Liver (tissue), 9 donors: ENCODE data around the gene SYS1. TPM values are rescaled to one million over a fixed set of nuclear protein-coding genes. Genes with fewer than 3 reads are reported as not detected.

Experiments used
- DNase-seq: peaks from one replicate; pipeline ENCODE4 v3.0.0-alpha.2; 2017; ENCODE audit warnings: low spot score
- H3K27ac ChIP-seq, 2 donors: one replicate each; pipeline ENCODE4 v1.7.0; 2013; ENCODE audit warnings: inconsistent platforms in 2 of 2, low read length in 2 of 2, control low read depth in 1 of 2, low read depth in 1 of 2, mild to moderate bottlenecking in 1 of 2
- H3K27me3 ChIP-seq, 4 donors: one replicate each; pipeline versions ENCODE4 v1.6.1 to v1.7.0; 2013; ENCODE audit warnings: low read length in 3 of 4, inconsistent platforms in 1 of 4, mild to moderate bottlenecking in 1 of 4, moderate library complexity in 1 of 4; ENCODE audit not compliant: control insufficient read depth in 4 of 4, insufficient read depth in 4 of 4
- H3K36me3 ChIP-seq, 4 donors: one replicate each; pipeline versions ENCODE4 v1.6.1 to v1.7.0; 2013; ENCODE audit warnings: low read length in 3 of 4, mild to moderate bottlenecking in 3 of 4, low read depth in 1 of 4, moderate library complexity in 1 of 4; ENCODE audit not compliant: control insufficient read depth in 4 of 4, insufficient read depth in 3 of 4
- H3K4me1 ChIP-seq, 4 donors: one replicate each; pipeline versions ENCODE4 v1.6.1 to v1.7.0; 2013; ENCODE audit warnings: low read length in 3 of 4, mild to moderate bottlenecking in 3 of 4, moderate library complexity in 1 of 4; ENCODE audit not compliant: control insufficient read depth in 4 of 4, insufficient read depth in 4 of 4
- H3K4me3 ChIP-seq, 3 donors: one replicate each; pipeline versions ENCODE4 v1.6.1 to v1.7.0; 2013; ENCODE audit warnings: low read length in 3 of 3, control low read depth in 1 of 3, low read depth in 1 of 3, mild to moderate bottlenecking in 1 of 3
- H3K9ac ChIP-seq, 2 donors: one replicate each; pipeline ENCODE4 v1.7.0; 2013; ENCODE audit warnings: low read length in 2 of 2, mild to moderate bottlenecking in 2 of 2, moderate library complexity in 2 of 2, control low read depth in 1 of 2, low read depth in 1 of 2
- H3K9me3 ChIP-seq, 4 donors: one replicate each; pipeline versions ENCODE4 v1.6.1 to v1.7.0; 2013; ENCODE audit warnings: low read length in 3 of 4; ENCODE audit not compliant: control insufficient read depth in 4 of 4
- EGR1 ChIP-seq, 2 donors: IDR thresholded peaks; 2 replicates each; pipeline ENCODE4 v1.6.1; 2016 to 2018; ENCODE audit warnings: antibody characterized with exemption in 2 of 2, low read depth in 2 of 2
- FOXA1 ChIP-seq: IDR thresholded peaks from 2 replicates; pipeline ENCODE4 v1.6.1; 2016; ENCODE audit warnings: antibody characterized with exemption
- FOXA2 ChIP-seq: IDR thresholded peaks from 2 replicates; pipeline ENCODE4 v1.6.1; 2016; ENCODE audit warnings: antibody characterized with exemption
- GABPA ChIP-seq, 2 donors: IDR thresholded peaks in 1 of 2; conservative IDR thresholded peaks in 1 of 2; 2 replicates each; pipeline ENCODE4 v1.6.1; 2016; ENCODE audit warnings: antibody characterized with exemption in 2 of 2, mild to moderate bottlenecking in 1 of 2, moderate library complexity in 1 of 2
- HNF4A ChIP-seq, 2 donors: conservative IDR thresholded peaks; 2 replicates each; pipeline ENCODE4 v1.6.1; 2016; ENCODE audit warnings: antibody characterized with exemption in 2 of 2, mild to moderate bottlenecking in 2 of 2
- HNF4G ChIP-seq: IDR thresholded peaks from 2 replicates; pipeline ENCODE4 v1.6.1; 2016; ENCODE audit warnings: antibody characterized with exemption
- MAX ChIP-seq: IDR thresholded peaks from 2 replicates; pipeline ENCODE4 v1.6.1; 2016; ENCODE audit warnings: antibody characterized with exemption
- NR2F2 ChIP-seq: IDR thresholded peaks from 2 replicates; pipeline ENCODE4 v1.6.1; 2016; ENCODE audit warnings: antibody characterized with exemption
- RAD21 ChIP-seq, 2 donors: IDR thresholded peaks; 2 replicates each; pipeline ENCODE4 v1.6.1; 2016; ENCODE audit warnings: antibody characterized with exemption in 2 of 2, mild to moderate bottlenecking in 2 of 2
- REST ChIP-seq: IDR thresholded peaks from 2 replicates; pipeline ENCODE4 v1.6.1; 2016; ENCODE audit warnings: antibody characterized with exemption, mild to moderate bottlenecking
- RXRA ChIP-seq, 2 donors: IDR thresholded peaks; 2 replicates each; pipeline ENCODE4 v1.6.1; 2017 to 2018; ENCODE audit warnings: antibody characterized with exemption in 2 of 2, mild to moderate bottlenecking in 1 of 2
- SP1 ChIP-seq: IDR thresholded peaks from 2 replicates; pipeline ENCODE4 v1.6.1; 2018; ENCODE audit warnings: antibody characterized with exemption, mild to moderate bottlenecking
- TAF1 ChIP-seq: conservative IDR thresholded peaks from 2 replicates; pipeline ENCODE4 v1.6.1; 2016; ENCODE audit warnings: antibody characterized with exemption, mild to moderate bottlenecking
- YY1 ChIP-seq: IDR thresholded peaks from 2 replicates; pipeline ENCODE4 v1.6.1; 2016; ENCODE audit warnings: antibody characterized with exemption, mild to moderate bottlenecking
- WGBS: extraction: QIAGEN DNeasy Blood & Tissue Kit; methylation state at CpG from one replicate; pipeline ENCODE4 v1.1.7; 2013; 5-methylcytosine and 5-hydroxymethylcytosine counted together
- polyA plus RNA-seq, 2 donors: library from polyadenylated mRNA; stranded (reverse) in 1 of 2; unstranded in 1 of 2; fragments of 200-250 nt in 1 of 2; fragments of >200 nt in 1 of 2; fragmentation: Nextera tagmentation in 1 of 2; extraction: Ambion mirVana in 1 of 2; gene quantifications; one replicate each; pipeline versions ENCODE4 v1.2.1 to v1.2.3, GENCODE V29; 2013 to 2015
- total RNA-seq, 2 donors: library from RNA; depleted of rRNA; stranded (reverse); fragments of >200 nt; gene quantifications; one replicate each; pipeline ENCODE4 v1.2.3, GENCODE V29; 2014
- TF ChIP-seq, protein P1 (sequence below): IDR thresholded peaks from 2 replicates; pipeline ENCODE4 v1.6.1; 2016; ENCODE audit warnings: antibody characterized with exemption
- TF ChIP-seq, protein P2 (sequence below): IDR thresholded peaks from 2 replicates; pipeline ENCODE4 v1.6.1; 2016; ENCODE audit warnings: antibody characterized with exemption
- TF ChIP-seq, protein P3 (sequence below): fragments of 150-350 bp; IDR thresholded peaks from 2 replicates; pipeline ENCODE4 v1.5.1; 2017; ENCODE audit warnings: improper control_type of control experiment, low read depth, low read length; ENCODE audit not compliant: missing input control
- donor health status: healthy.
- donor health status: healthy.
- donor health status: healthy.
- donor health status: healthy.
- donor health status: healthy.

The SYS1 gene
- total and polyA plus RNA-seq, 4 donors = 15.0 to 37.8 (median 28.1) TPM

- WGBS = 90% methylated on average over 3 of the region's 3 CpGs
- DNase-seq = no peak
Measured at GRCh38 chr20:45370571-45371160, 7.7 kb downstream of the SYS1 start.

GRCh38 chr20:45372241-45372640 lies 9.3 kb downstream of the SYS1 start:
- Histone ChIP-seq H3K9me3 (no peaks in the 10 kb centered on the region), H3K27ac (no peak overlapping the region), H3K27me3 (no peaks in the 10 kb centered on the region), H3K9ac (no peak overlapping the region), H3K36me3 (peaks cover 0 to 10% (median 5%) of the 10 kb centered on the region in 4 donors), H3K4me3 (no peak overlapping the region), H3K4me1 (peaks cover 4 to 16% (median 9%) of the 10 kb centered on the region in 4 donors)
- TF ChIP-seq, protein P1, sequence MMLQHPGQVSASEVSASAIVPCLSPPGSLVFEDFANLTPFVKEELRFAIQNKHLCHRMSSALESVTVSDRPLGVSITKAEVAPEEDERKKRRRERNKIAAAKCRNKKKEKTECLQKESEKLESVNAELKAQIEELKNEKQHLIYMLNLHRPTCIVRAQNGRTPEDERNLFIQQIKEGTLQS = no peak
- TF ChIP-seq SP1 = no peak
- TF ChIP-seq YY1 = no peak
- TF ChIP-seq REST = no peak
- no peak for TF ChIP-seq GABPA (IDR thresholded peaks at IDR 0.05 in 1 of 2, conservative IDR thresholded peaks at IDR 0.05 in 1 of 2)
- no peak for TF ChIP-seq FOXA1
- TF ChIP-seq, protein P2, sequence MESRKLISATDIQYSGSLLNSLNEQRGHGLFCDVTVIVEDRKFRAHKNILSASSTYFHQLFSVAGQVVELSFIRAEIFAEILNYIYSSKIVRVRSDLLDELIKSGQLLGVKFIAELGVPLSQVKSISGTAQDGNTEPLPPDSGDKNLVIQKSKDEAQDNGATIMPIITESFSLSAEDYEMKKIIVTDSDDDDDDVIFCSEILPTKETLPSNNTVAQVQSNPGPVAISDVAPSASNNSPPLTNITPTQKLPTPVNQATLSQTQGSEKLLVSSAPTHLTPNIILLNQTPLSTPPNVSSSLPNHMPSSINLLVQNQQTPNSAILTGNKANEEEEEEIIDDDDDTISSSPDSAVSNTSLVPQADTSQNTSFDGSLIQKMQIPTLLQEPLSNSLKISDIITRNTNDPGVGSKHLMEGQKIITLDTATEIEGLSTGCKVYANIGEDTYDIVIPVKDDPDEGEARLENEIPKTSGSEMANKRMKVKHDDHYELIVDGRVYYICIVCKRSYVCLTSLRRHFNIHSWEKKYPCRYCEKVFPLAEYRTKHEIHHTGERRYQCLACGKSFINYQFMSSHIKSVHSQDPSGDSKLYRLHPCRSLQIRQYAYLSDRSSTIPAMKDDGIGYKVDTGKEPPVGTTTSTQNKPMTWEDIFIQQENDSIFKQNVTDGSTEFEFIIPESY = no peak
- TF ChIP-seq TAF1 = no peak
- no peak for TF ChIP-seq EGR1 (IDR thresholded peaks at IDR 0.05; ENCODE audit: low read depth in 2 of 2)
- no peak for TF ChIP-seq HNF4G
- no peak for TF ChIP-seq RAD21 (IDR thresholded peaks at IDR 0.05)
- TF ChIP-seq NR2F2 = no peak
- no peak for TF ChIP-seq FOXA2
- TF ChIP-seq, protein P3, sequence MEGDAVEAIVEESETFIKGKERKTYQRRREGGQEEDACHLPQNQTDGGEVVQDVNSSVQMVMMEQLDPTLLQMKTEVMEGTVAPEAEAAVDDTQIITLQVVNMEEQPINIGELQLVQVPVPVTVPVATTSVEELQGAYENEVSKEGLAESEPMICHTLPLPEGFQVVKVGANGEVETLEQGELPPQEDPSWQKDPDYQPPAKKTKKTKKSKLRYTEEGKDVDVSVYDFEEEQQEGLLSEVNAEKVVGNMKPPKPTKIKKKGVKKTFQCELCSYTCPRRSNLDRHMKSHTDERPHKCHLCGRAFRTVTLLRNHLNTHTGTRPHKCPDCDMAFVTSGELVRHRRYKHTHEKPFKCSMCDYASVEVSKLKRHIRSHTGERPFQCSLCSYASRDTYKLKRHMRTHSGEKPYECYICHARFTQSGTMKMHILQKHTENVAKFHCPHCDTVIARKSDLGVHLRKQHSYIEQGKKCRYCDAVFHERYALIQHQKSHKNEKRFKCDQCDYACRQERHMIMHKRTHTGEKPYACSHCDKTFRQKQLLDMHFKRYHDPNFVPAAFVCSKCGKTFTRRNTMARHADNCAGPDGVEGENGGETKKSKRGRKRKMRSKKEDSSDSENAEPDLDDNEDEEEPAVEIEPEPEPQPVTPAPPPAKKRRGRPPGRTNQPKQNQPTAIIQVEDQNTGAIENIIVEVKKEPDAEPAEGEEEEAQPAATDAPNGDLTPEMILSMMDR = no peak
- no peak for TF ChIP-seq MAX
- TF ChIP-seq RXRA (IDR thresholded peaks at IDR 0.05) = no peak
- no peak for DNase-seq
- WGBS = 95% methylated on average over 10 of the region's 10 CpGs

More at GRCh38 chr20:45370571-45371160, 7.7 kb downstream of the SYS1 start:
- Histone ChIP-seq H3K4me1 (peaks cover 4 to 16% (median 9%) of the 10 kb centered on the region in 4 donors), H3K27me3 (no peaks in the 10 kb centered on the region), H3K9ac (no peak overlapping the region), H3K4me3 (no peak overlapping the region), H3K27ac (no peak overlapping the region), H3K36me3 (peaks cover 0 to 22% (median 19%) of the 10 kb centered on the region in 4 donors), H3K9me3 (no peaks in the 10 kb centered on the region)
- peak; percentile 29 to 44 for TF ChIP-seq HNF4A (conservative IDR thresholded peaks at IDR 0.05)
- TF ChIP-seq YY1 = no peak
- no peak for TF ChIP-seq EGR1 (IDR thresholded peaks at IDR 0.05; ENCODE audit: low read depth in 2 of 2)
